ENCODE data around the gene ZFP1. TPM values are rescaled to one million over a fixed set of nuclear protein-coding genes. Genes with fewer than 3 reads are reported as not detected.

ZFP1 gene
- polyA plus RNA-seq, 1 donor = 25.3 TPM

Other genes with a start within 250 kb of the ZFP1 start
- 109 TPM for gene WDR59, start 163.4 kb upstream of the ZFP1 start, polyA plus RNA-seq (ENCODE audit: insufficient read length)
- 34.6 TPM for gene ZNRF1, start 149.5 kb upstream of the ZFP1 start, polyA plus RNA-seq (ENCODE audit: insufficient read length)
- 4.1 TPM for gene LDHD, start 31.7 kb upstream of the ZFP1 start, polyA plus RNA-seq (ENCODE audit: insufficient read length)
- not detected for gene CTRB2, start 58.6 kb downstream of the ZFP1 start, polyA plus RNA-seq (ENCODE audit: insufficient read length)
- 0.18 TPM for gene CTRB1, start 70.5 kb downstream of the ZFP1 start, polyA plus RNA-seq (ENCODE audit: insufficient read length)
- gene BCAR1, start 103.1 kb downstream of the ZFP1 start, polyA plus RNA-seq (ENCODE audit: insufficient read length) = 51.2 TPM